ENCODE results near the gene PIP5K1A. TPM values are rescaled to one million over a fixed set of nuclear protein-coding genes. Genes with fewer than 3 reads are reported as not detected.
A peak's percentile ranks its signal among the peaks of the same experiment; 100 is the strongest.

PIP5K1A gene
- total RNA-seq, 1 experiment from 2014 or later = 63.3 TPM

DNA sequence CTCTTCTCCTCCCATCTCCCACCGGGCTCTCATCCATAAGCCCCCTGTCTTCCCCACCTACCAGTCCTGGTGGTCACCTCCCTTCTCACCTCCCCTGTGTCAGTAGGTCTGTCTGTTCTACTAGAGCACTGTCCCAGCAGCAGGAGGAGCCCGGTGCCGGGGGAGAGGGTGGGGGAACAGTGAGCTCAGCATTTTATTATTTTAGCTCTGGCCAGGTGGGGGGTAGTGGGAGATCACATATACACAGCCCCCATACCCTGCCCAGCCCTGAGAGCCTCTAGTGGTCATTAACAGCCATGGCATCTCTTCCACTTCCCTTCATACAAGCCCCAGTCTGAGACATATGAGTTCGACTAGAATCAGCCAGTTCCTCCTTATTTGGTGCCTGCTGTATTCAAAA lies 22.5 kb upstream of the PIP5K1A start, which contains the start of gene TMOD4:
Gene TMOD4, minus strand, starts transcription at position 119 of the 400 bp plus-strand sequence. CDS start 1,106 bp downstream, outside the sequence.
- Histone ChIP-seq H3K4me2 (ENCODE audit: low read length) (no peak within 1 kb of the TSS), H3K9me3 (ENCODE audit: low read length) (no peaks in the 10 kb centered on the region), H3K27ac (ENCODE audit: low read length) (no peak within 1 kb of the TSS), H4K20me1 (ENCODE audit: low read length) (no peaks in the 10 kb centered on the region), H3K9me2 (replicated peaks; ENCODE audit: low read length) (no peaks in the 10 kb centered on the region), H3K4me3 (ENCODE audit: low read length) (no peak within 1 kb of the TSS), H3K4me1 (ENCODE audit: insufficient read depth, low read length) (no peaks in the 10 kb centered on the region), H3K27me3 (ENCODE audit: low read length) (no peaks in the 10 kb centered on the region), H3K9ac (ENCODE audit: low read length) (no peak within 1 kb of the TSS), H2AFZ (ENCODE audit: low read length) (no peak within 1 kb of the TSS), H3K36me3 (ENCODE audit: low read depth, low read length) (peaks cover 28% of the 10 kb centered on the region), H3K79me2 (ENCODE audit: low read length) (no peaks in the 10 kb centered on the region), H3F3A (ENCODE audit: low read length, unreplicated experiment) (no peaks in the 10 kb centered on the region)
- intact Hi-C loops (cut with micrococcal nuclease) = no loop called here
- no TSS peak for BruUV-seq (replicated peaks)
- ChIA-PET CTCF (interaction anchor here (1.3 kb wide), 1 partner anchor 76 kb away, joined by 4 read pairs; no protein-coding TSS in a partner anchor), POLR2A (ENCODE audit: unreplicated experiment) (no interaction called here)
- TF ChIP-seq EZH2phosphoT487 (IDR thresholded peaks at IDR 0.05; ENCODE audit: borderline replicate concordance, low read length) (no peak), CTCF (conservative IDR thresholded peaks at IDR 0.05; ENCODE audit: low read depth, low read length) (peak; percentile 70)
- DNase-seq = no peak
- ATAC-seq = peak; percentile 63

- no peaks in the 10 kb centered on the region for H3K79me2 ChIP-seq (ENCODE audit: low read length)
- no peaks in the 10 kb centered on the region for H3K9me2 ChIP-seq (replicated peaks; ENCODE audit: low read length)
- ATAC-seq (no peak), DNase-seq (no peak)
- POLR2A ChIA-PET (ENCODE audit: unreplicated experiment) = no interaction called here
- no peak overlapping the region for H3K27ac ChIP-seq (ENCODE audit: low read length)
- no peaks in the 10 kb centered on the region for H3K9me3 ChIP-seq (ENCODE audit: low read length)
- CTCF ChIA-PET = interaction anchor here (1.3 kb wide), 1 partner anchor 77 kb away, joined by 4 read pairs; no protein-coding TSS in a partner anchor
- H3K27me3 ChIP-seq (ENCODE audit: low read length) = no peaks in the 10 kb centered on the region
- no peaks in the 10 kb centered on the region for H3K4me1 ChIP-seq (ENCODE audit: insufficient read depth, low read length)
- no peaks in the 10 kb centered on the region for H3F3A ChIP-seq (ENCODE audit: low read length, unreplicated experiment)
- no peak overlapping the region for H2AFZ ChIP-seq (ENCODE audit: low read length)
- intact Hi-C loops (cut with micrococcal nuclease) = no loop called here
- no peak overlapping the region for H3K9ac ChIP-seq (ENCODE audit: low read length)
- no peak overlapping the region for H3K4me3 ChIP-seq (ENCODE audit: low read length)
- H3K36me3 ChIP-seq (ENCODE audit: low read depth, low read length) = peaks cover 31% of the 10 kb centered on the region
- TF ChIP-seq CTCF (conservative IDR thresholded peaks at IDR 0.05; ENCODE audit: low read depth, low read length) = no peak
- TF ChIP-seq EZH2 (IDR thresholded peaks at IDR 0.05; ENCODE audit: low read length, unreplicated experiment) = no peak
- TF ChIP-seq EZH2phosphoT487 (IDR thresholded peaks at IDR 0.05; ENCODE audit: borderline replicate concordance, low read length) = no peak
- BruUV-seq (replicated peaks) = TSS peak; percentile 17
- H3K4me2 ChIP-seq (ENCODE audit: low read length) = no peak overlapping the region
- H4K20me1 ChIP-seq (ENCODE audit: low read length) = no peaks in the 10 kb centered on the region
Observed at GRCh38 chr1:151176514-151177045, 21.8 kb upstream of the PIP5K1A start.

DNA sequence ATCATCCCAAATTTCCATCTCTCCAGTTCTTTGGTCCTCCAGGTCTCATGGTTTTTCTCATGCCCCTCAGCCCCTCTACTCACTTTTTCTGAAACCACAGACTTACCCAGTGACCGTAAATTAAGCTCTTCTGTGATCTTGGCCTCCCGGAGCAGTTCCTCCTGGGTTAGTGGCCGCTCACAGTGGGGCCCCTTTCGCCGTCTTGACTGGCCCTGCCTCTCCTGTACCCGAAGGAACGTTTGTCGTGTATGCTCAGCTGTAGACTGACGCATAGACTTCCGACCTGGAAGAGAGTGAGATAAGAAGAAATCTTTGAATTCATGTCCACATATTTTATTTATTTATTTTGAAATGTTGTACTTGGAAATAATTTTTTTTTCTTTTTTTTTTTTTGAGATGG lies 14.1 kb upstream of the PIP5K1A start:
- TF ChIP-seq EZH2 (IDR thresholded peaks at IDR 0.05; ENCODE audit: low read length, unreplicated experiment) (no peak), CTCF (conservative IDR thresholded peaks at IDR 0.05; ENCODE audit: low read depth, low read length) (no peak)
- H3K9ac ChIP-seq (ENCODE audit: low read length) = no peak overlapping the region
- no peak overlapping the region for H2AFZ ChIP-seq (ENCODE audit: low read length)
- H3K4me2 ChIP-seq (ENCODE audit: low read length) = no peak overlapping the region
- no peaks in the 10 kb centered on the region for H3K9me3 ChIP-seq (ENCODE audit: low read length)
- no TSS peak for BruUV-seq (replicated peaks)
- DNase-seq (no peak), ATAC-seq (no peak)
- H3K79me2 ChIP-seq (ENCODE audit: low read length) = peaks cover 29% of the 10 kb centered on the region
- no peaks in the 10 kb centered on the region for H3K9me2 ChIP-seq (replicated peaks; ENCODE audit: low read length)
- H3F3A ChIP-seq (ENCODE audit: low read length, unreplicated experiment) = no peaks in the 10 kb centered on the region
- ChIA-PET CTCF (no interaction called here), POLR2A (ENCODE audit: unreplicated experiment) (no interaction called here)
- peaks cover 34% of the 10 kb centered on the region for H3K36me3 ChIP-seq (ENCODE audit: low read depth, low read length)
- H3K27me3 ChIP-seq (ENCODE audit: low read length) = no peaks in the 10 kb centered on the region
- H4K20me1 ChIP-seq (ENCODE audit: low read length) = no peaks in the 10 kb centered on the region
- no peak overlapping the region for H3K4me3 ChIP-seq (ENCODE audit: low read length)
- peaks cover 11% of the 10 kb centered on the region for H3K4me1 ChIP-seq (ENCODE audit: insufficient read depth, low read length)
- intact Hi-C loops (cut with micrococcal nuclease) = no loop called here
- H3K27ac ChIP-seq (ENCODE audit: low read length) = no peak overlapping the region

Data from PC-3 (cell line).